NCI-H2029 treated with DMSO at 0.1 percent for 48 hours (cell line): ENCODE results near the gene PCSK2.
A peak's percentile ranks its signal among the peaks of the same experiment; 100 is the strongest.

Experiments used
- DNase-seq: peaks from one replicate; lab custom pipeline; 2025; lab: John Stamatoyannopoulos, UW

The PCSK2 gene

GRCh38 chr20:17248224-17248623 lies 21.4 kb downstream of the PCSK2 start:
- no peak for DNase-seq

GRCh38 chr20:17262786-17263185 lies 35.9 kb downstream of the PCSK2 start:
- DNase-seq, result no peak

GRCh38 chr20:17273717-17274116 lies 46.9 kb downstream of the PCSK2 start:
- DNase-seq, result no peak

GRCh38 chr20:17276101-17276500 lies 49.3 kb downstream of the PCSK2 start:
- no peak for DNase-seq

- no peak for DNase-seq
Measured at GRCh38 chr20:17281478-17281877, 54.6 kb downstream of the PCSK2 start.

GRCh38 chr20:17282501-17282900 lies 55.7 kb downstream of the PCSK2 start:
- no peak for DNase-seq

GRCh38 chr20:17287503-17287902 lies 60.7 kb downstream of the PCSK2 start:
- DNase-seq, result no peak

GRCh38 chr20:17287998-17288397 lies 61.2 kb downstream of the PCSK2 start:
- DNase-seq, result no peak

GRCh38 chr20:17295151-17295726 lies 68.4 kb downstream of the PCSK2 start:
- peak; percentile 16 for DNase-seq

- DNase-seq, result no peak
Measured at GRCh38 chr20:17295991-17296390, 69.2 kb downstream of the PCSK2 start.

GRCh38 chr20:17298171-17298570 lies 71.3 kb downstream of the PCSK2 start:
- no peak for DNase-seq

GRCh38 chr20:17298751-17299150 lies 71.9 kb downstream of the PCSK2 start:
- no peak for DNase-seq

- DNase-seq, result no peak
Measured at GRCh38 chr20:17300113-17300512, 73.3 kb downstream of the PCSK2 start.

GRCh38 chr20:17304774-17305173 lies 77.9 kb downstream of the PCSK2 start:
- no peak for DNase-seq

- DNase-seq, result no peak
Measured at GRCh38 chr20:17306427-17306826, 79.6 kb downstream of the PCSK2 start.

GRCh38 chr20:17314264-17314663 lies 87.4 kb downstream of the PCSK2 start:
- DNase-seq, result no peak

- DNase-seq, result no peak
Measured at GRCh38 chr20:17315407-17316231, 88.8 kb downstream of the PCSK2 start.

- DNase-seq, result no peak
Measured at GRCh38 chr20:17316316-17317038, 89.6 kb downstream of the PCSK2 start.

- DNase-seq, result no peak
Measured at GRCh38 chr20:17317341-17317740, 90.5 kb downstream of the PCSK2 start.

- no peak for DNase-seq
Measured at GRCh38 chr20:17320456-17320855, 93.6 kb downstream of the PCSK2 start.

- no peak for DNase-seq
Measured at GRCh38 chr20:17326096-17326495, 99.3 kb downstream of the PCSK2 start.

- no peak for DNase-seq
Measured at GRCh38 chr20:17327185-17328148, 100.6 kb downstream of the PCSK2 start.
